Measurements from ENCODE around the gene IKBKE.
A peak's percentile ranks its signal among the peaks of the same experiment; 100 is the strongest.

Gene IKBKE

DNA sequence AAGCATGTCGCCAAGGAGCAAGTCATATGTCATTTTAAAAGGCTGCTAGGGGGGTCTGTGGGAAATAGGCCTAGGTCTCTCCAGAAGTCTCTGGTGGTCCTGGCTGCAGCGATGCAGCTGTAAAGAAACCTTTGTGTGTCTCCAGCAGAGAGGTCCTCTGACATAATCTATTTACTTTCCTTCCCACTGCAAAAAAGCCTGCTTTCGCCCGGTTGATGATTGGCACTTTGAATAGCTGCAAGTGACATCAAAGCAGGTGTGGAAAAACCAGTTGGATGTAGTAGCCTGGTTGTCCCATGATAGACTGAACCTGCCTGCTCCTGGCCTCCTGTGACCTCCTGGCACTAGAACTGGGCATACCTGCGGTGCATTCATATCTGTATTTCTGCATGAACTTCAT is 50.9 kb downstream of the IKBKE start:
- H3K4me3 ChIP-seq (ENCODE audit: insufficient read length, low read depth), result no peak overlapping the region
- H3K4me1 ChIP-seq (ENCODE audit: insufficient read depth, insufficient read length), result peaks cover 3% of the 10 kb centered on the region
- H3K9ac ChIP-seq (ENCODE audit: insufficient read length, low read depth), result no peak overlapping the region
- TF ChIP-seq SUZ12 (IDR thresholded peaks at IDR 0.05; ENCODE audit: extremely low read depth, insufficient read depth, insufficient read length), result no peak
- TF ChIP-seq ZNF274 (IDR thresholded peaks at IDR 0.05; ENCODE audit: low read depth, low read length), result no peak
- no peak for TF ChIP-seq YY1 (IDR thresholded peaks at IDR 0.05; ENCODE audit: insufficient read depth, insufficient read length)
- no peak for DNase-seq (ENCODE audit: low read depth, low spot score)
- no peaks in the 10 kb centered on the region for H3K9me3 ChIP-seq (ENCODE audit: insufficient read depth, low read length)
- no peaks in the 10 kb centered on the region for H3K27me3 ChIP-seq (ENCODE audit: insufficient read depth, insufficient read length)
- H3K36me3 ChIP-seq (ENCODE audit: insufficient read depth, insufficient read length, low read length), result no peaks in the 10 kb centered on the region

DNA sequence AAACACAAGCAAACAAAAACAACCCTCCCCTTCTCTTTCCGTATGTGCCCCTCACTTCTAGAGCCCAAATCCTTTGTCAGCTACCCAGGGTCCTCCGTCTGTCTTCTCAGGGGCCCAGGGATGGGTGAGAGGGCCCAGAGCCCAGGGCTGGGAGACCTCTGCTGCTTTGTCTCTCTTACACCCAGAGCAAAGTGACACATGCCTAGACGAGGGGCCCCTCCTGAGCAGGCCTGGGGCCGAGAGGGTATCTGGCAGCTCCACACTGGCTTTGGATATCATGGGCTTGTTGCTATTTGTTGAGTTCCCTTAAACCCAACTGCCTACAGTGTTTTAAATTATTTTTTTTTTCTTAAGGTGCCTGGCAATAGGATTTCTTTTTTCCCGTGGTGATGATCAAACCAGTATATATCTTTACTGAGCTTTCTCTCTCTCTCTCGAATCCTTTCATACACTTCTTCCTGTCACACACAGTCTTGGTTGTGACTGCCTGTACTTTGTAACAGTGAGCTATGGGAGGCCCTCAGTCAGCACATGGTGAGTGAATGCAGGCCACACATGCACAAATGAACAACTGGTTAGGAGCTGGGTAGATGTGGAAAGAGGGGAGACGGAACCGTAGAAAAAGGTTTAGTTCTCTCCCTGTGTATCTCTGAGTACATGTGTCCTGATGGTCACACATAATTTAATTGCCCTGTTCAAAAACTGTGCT is 51.6 kb downstream of the IKBKE start:
- H3K9ac ChIP-seq (ENCODE audit: insufficient read length, low read depth), result no peak overlapping the region
- H3K27me3 ChIP-seq (ENCODE audit: insufficient read depth, insufficient read length), result no peaks in the 10 kb centered on the region
- no peak overlapping the region for H3K4me3 ChIP-seq (ENCODE audit: insufficient read length, low read depth)
- TF ChIP-seq YY1 (IDR thresholded peaks at IDR 0.05; ENCODE audit: insufficient read depth, insufficient read length) (no peak), SUZ12 (IDR thresholded peaks at IDR 0.05; ENCODE audit: extremely low read depth, insufficient read depth, insufficient read length) (no peak), ZNF274 (IDR thresholded peaks at IDR 0.05; ENCODE audit: low read depth, low read length) (no peak)
- DNase-seq (ENCODE audit: low read depth, low spot score), result no peak
- H3K36me3 ChIP-seq (ENCODE audit: insufficient read depth, insufficient read length, low read length), result no peaks in the 10 kb centered on the region
- H3K9me3 ChIP-seq (ENCODE audit: insufficient read depth, low read length), result no peaks in the 10 kb centered on the region
- H3K4me1 ChIP-seq (ENCODE audit: insufficient read depth, insufficient read length), result peaks cover 3% of the 10 kb centered on the region

- no peak for TF ChIP-seq YY1 (IDR thresholded peaks at IDR 0.05; ENCODE audit: insufficient read depth, insufficient read length)
- TF ChIP-seq SUZ12 (IDR thresholded peaks at IDR 0.05; ENCODE audit: extremely low read depth, insufficient read depth, insufficient read length), result no peak
- TF ChIP-seq ZNF274 (IDR thresholded peaks at IDR 0.05; ENCODE audit: low read depth, low read length), result no peak
- H3K4me1 ChIP-seq (ENCODE audit: insufficient read depth, insufficient read length), result no peaks in the 10 kb centered on the region
- H3K4me3 ChIP-seq (ENCODE audit: insufficient read length, low read depth), result no peak overlapping the region
- no peaks in the 10 kb centered on the region for H3K27me3 ChIP-seq (ENCODE audit: insufficient read depth, insufficient read length)
- H3K9me3 ChIP-seq (ENCODE audit: insufficient read depth, low read length), result no peaks in the 10 kb centered on the region
- no peaks in the 10 kb centered on the region for H3K36me3 ChIP-seq (ENCODE audit: insufficient read depth, insufficient read length, low read length)
- DNase-seq (ENCODE audit: low read depth, low spot score), result no peak
- no peak overlapping the region for H3K9ac ChIP-seq (ENCODE audit: insufficient read length, low read depth)
Measured at GRCh38 chr1:206524739-206525364, 54.6 kb downstream of the IKBKE start.

DNA sequence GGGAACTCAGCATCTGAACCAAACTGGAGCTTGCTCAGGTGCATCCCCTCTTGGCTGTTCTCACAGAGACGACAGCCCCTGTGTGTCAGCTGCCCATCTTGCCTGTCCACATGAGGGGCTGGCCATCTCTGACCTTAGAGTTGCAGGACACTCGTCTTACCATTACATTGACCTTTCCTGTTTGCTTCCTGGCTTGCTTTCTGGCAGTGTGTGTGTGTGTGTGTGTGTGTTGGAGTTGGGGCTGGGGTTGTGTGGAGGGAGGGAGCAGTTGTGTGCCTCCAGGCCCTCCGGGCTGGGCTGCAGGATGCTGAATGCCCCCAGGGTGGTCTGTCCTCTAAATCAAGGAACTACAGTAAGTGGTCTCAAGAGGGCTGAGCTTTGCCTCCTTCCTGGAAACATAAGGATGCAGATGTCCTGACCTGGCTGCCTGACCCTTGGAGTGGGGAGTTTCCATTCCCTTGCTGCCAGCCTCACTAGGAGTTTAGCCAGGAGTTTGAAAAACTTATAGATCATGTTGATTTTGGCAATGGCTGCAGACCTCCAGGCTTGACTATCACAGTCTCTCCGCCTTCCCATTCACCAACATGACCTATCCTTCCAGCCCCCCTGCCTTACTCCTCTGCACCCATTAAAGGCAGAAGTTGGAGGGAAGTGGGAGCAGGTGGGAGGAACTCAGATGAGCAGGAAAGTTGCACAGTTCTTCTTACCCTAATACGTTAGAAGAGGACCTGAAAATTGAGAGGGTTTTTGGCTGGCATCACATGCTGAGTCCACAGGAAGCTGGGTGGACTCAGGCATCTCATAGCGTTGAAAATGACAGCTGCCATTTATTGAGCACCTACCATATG is 56.0 kb downstream of the IKBKE start:
- Histone ChIP-seq H3K9me3 (ENCODE audit: insufficient read depth, low read length) (no peaks in the 10 kb centered on the region), H3K36me3 (ENCODE audit: insufficient read depth, insufficient read length, low read length) (no peaks in the 10 kb centered on the region), H3K4me1 (ENCODE audit: insufficient read depth, insufficient read length) (peaks cover 2% of the 10 kb centered on the region), H3K4me3 (ENCODE audit: insufficient read length, low read depth) (no peak overlapping the region), H3K27me3 (ENCODE audit: insufficient read depth, insufficient read length) (no peaks in the 10 kb centered on the region), H3K9ac (ENCODE audit: insufficient read length, low read depth) (no peak overlapping the region)
- DNase-seq (ENCODE audit: low read depth, low spot score), result no peak
- TF ChIP-seq YY1 (IDR thresholded peaks at IDR 0.05; ENCODE audit: insufficient read depth, insufficient read length) (no peak), SUZ12 (IDR thresholded peaks at IDR 0.05; ENCODE audit: extremely low read depth, insufficient read depth, insufficient read length) (no peak), ZNF274 (IDR thresholded peaks at IDR 0.05; ENCODE audit: low read depth, low read length) (no peak)

DNA sequence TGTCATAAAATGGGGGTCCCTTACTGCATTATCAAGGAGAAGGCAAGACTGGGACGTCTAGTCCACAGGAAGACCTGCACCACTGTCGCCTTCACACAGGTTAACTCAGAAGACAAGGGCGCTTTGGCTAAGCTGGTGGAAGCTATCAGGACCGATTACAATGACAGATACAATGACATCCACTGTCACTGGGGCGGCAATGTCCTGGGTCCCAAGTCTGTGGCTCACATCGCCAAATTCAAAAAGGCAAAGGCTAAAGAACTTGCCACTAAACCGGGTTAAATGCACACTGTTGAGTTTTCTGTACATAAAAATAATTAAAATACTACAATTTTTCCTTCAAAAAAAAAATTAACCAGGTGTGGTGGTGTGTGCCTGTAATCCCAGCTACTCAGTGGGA is 59.1 kb downstream of the IKBKE start:
- no peak for DNase-seq (ENCODE audit: low read depth, low spot score)
- TF ChIP-seq ZNF274 (IDR thresholded peaks at IDR 0.05; ENCODE audit: low read depth, low read length), result no peak
- no peak for TF ChIP-seq YY1 (IDR thresholded peaks at IDR 0.05; ENCODE audit: insufficient read depth, insufficient read length)
- H3K4me1 ChIP-seq (ENCODE audit: insufficient read depth, insufficient read length), result peaks cover 4% of the 10 kb centered on the region

DNA sequence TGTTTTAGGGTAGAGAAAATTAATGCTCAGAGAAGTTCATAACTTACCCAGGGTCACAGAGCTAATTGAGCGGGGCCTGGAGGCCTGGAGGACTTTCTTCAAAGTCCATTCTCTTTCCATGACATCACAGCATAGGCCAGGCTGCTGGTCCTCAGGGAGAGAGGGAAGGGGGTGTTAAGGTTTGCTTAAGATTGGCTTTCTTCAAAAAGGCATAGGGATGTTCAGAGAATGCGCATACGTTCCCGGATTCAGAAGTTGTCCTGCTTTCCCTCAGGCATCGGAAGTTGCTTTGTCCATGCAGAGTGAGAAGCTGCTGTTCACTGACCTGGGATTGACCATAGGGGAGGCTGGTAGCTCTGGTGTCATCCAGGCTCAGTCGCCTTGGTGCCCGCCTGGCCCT is 62.1 kb downstream of the IKBKE start:
- no peaks in the 10 kb centered on the region for H3K36me3 ChIP-seq (ENCODE audit: insufficient read depth, insufficient read length, low read length)

More for the DNA sequence above, 59.1 kb downstream of the IKBKE start:
- no peak overlapping the region for H3K9ac ChIP-seq (ENCODE audit: insufficient read length, low read depth)
- no peaks in the 10 kb centered on the region for H3K9me3 ChIP-seq (ENCODE audit: insufficient read depth, low read length)
- H3K4me3 ChIP-seq (ENCODE audit: insufficient read length, low read depth), result no peak overlapping the region
- peaks cover 5% of the 10 kb centered on the region for H3K27me3 ChIP-seq (ENCODE audit: insufficient read depth, insufficient read length)
- H3K36me3 ChIP-seq (ENCODE audit: insufficient read depth, insufficient read length, low read length), result no peaks in the 10 kb centered on the region

DNA sequence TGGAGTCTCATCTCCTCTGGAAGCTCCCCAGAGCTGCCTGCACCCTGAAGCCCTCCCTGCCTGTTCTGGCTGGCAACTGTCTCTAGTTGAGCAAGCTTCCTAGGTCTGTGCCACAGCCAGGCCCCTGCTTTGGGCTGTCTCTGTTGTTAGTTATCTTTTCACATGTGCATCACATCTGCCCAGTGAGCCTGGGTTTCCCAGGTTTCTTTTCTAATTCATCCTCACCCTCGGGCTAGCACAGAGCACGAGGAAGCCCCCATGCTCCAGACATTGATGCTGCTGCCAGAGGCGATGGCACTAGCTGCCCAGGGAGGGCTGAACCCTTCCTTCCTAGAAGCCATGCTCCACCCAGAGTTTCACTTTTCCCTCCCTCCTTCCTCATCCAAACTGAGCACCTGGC is 64.3 kb downstream of the IKBKE start:
- DNase-seq (ENCODE audit: low read depth, low spot score), result no peak

More for the DNA sequence above, 62.1 kb downstream of the IKBKE start:
- no peak overlapping the region for H3K4me3 ChIP-seq (ENCODE audit: insufficient read length, low read depth)
- peaks cover 4% of the 10 kb centered on the region for H3K4me1 ChIP-seq (ENCODE audit: insufficient read depth, insufficient read length)
- DNase-seq (ENCODE audit: low read depth, low spot score), result peak; percentile 27
- H3K9ac ChIP-seq (ENCODE audit: insufficient read length, low read depth), result no peak overlapping the region
- TF ChIP-seq ZNF274 (IDR thresholded peaks at IDR 0.05; ENCODE audit: low read depth, low read length) (no peak), YY1 (IDR thresholded peaks at IDR 0.05; ENCODE audit: insufficient read depth, insufficient read length) (no peak), SUZ12 (IDR thresholded peaks at IDR 0.05; ENCODE audit: extremely low read depth, insufficient read depth, insufficient read length) (no peak)
- peaks cover 5% of the 10 kb centered on the region for H3K27me3 ChIP-seq (ENCODE audit: insufficient read depth, insufficient read length)
- no peaks in the 10 kb centered on the region for H3K9me3 ChIP-seq (ENCODE audit: insufficient read depth, low read length)

More for the DNA sequence above, 64.3 kb downstream of the IKBKE start:
- no peak overlapping the region for H3K4me3 ChIP-seq (ENCODE audit: insufficient read length, low read depth)
- H3K9me3 ChIP-seq (ENCODE audit: insufficient read depth, low read length), result no peaks in the 10 kb centered on the region
- H3K4me1 ChIP-seq (ENCODE audit: insufficient read depth, insufficient read length), result peaks cover 4% of the 10 kb centered on the region
- peaks cover 5% of the 10 kb centered on the region for H3K27me3 ChIP-seq (ENCODE audit: insufficient read depth, insufficient read length)
- H3K9ac ChIP-seq (ENCODE audit: insufficient read length, low read depth), result no peak overlapping the region
- no peaks in the 10 kb centered on the region for H3K36me3 ChIP-seq (ENCODE audit: insufficient read depth, insufficient read length, low read length)
- TF ChIP-seq SUZ12 (IDR thresholded peaks at IDR 0.05; ENCODE audit: extremely low read depth, insufficient read depth, insufficient read length) (no peak), ZNF274 (IDR thresholded peaks at IDR 0.05; ENCODE audit: low read depth, low read length) (no peak), YY1 (IDR thresholded peaks at IDR 0.05; ENCODE audit: insufficient read depth, insufficient read length) (no peak)

Data from NT2/D1 (cell line).